ENCODE data around the gene LRCH1. TPM values are rescaled to one million over a fixed set of nuclear protein-coding genes. Genes with fewer than 3 reads are reported as not detected.

LRCH1 gene
- total and polyA plus RNA-seq, 5 donors from 2014 or later = 2.6 to 23.5 (median 3.4) TPM

- peak overlapping the region in 2 of 3 donors; percentile 52 to 57 for H3K27ac Mint-ChIP-seq
These were observed 91.8 kb downstream of the LRCH1 start for GRCh38 chr13:46644816-46645215.

GRCh38 chr13:46647512-46648065 is 94.6 kb downstream of the LRCH1 start:
- no peaks in the 10 kb centered on the region for H3K36me3 ChIP-seq (ENCODE audit: control insufficient read depth, insufficient read depth, low read length)
- no peaks in the 10 kb centered on the region for H3K27me3 ChIP-seq (ENCODE audit: control insufficient read depth, insufficient read depth, low read length)
- no peak overlapping the region for H3K4me3 ChIP-seq (ENCODE audit: low read depth, low read length)
- peaks cover 5% of the 10 kb centered on the region for H3K4me1 ChIP-seq (ENCODE audit: control insufficient read depth, insufficient read depth, low read length, poor library complexity, severe bottlenecking)
- Mint-ChIP-seq H3K27me3 (no peaks in the 10 kb centered on the region), H3K4me1 (peaks cover 23 to 64% (median 49%) of the 10 kb centered on the region in 4 donors), H3K9me3 (no peaks in the 10 kb centered on the region), H3K27ac (no peak overlapping the region), H3K4me3 (no peak overlapping the region), H3K36me3 (no peaks in the 10 kb centered on the region)
- no peak for DNase-seq
- H3K9me3 ChIP-seq (ENCODE audit: control insufficient read depth in 2 of 2, low read length in 2 of 2) = no peaks in the 10 kb centered on the region
- H3K27ac ChIP-seq (ENCODE audit: insufficient read depth, low read length, poor library complexity, severe bottlenecking) = no peak overlapping the region
- no peak for ATAC-seq (ENCODE audit: low read depth in 2 of 2)

More at GRCh38 chr13:46644816-46645215, 91.8 kb downstream of the LRCH1 start:
- H3K27me3 Mint-ChIP-seq = no peaks in the 10 kb centered on the region
- H3K4me3 Mint-ChIP-seq = no peak overlapping the region
- H3K27me3 ChIP-seq (ENCODE audit: control insufficient read depth, insufficient read depth, low read length) = no peaks in the 10 kb centered on the region
- peaks cover 23 to 56% (median 51%) of the 10 kb centered on the region in 4 donors for H3K4me1 Mint-ChIP-seq
- no peak overlapping the region for H3K27ac ChIP-seq (ENCODE audit: insufficient read depth, low read length, poor library complexity, severe bottlenecking)
- H3K9me3 ChIP-seq (ENCODE audit: control insufficient read depth in 2 of 2, low read length in 2 of 2) = no peaks in the 10 kb centered on the region
- no peaks in the 10 kb centered on the region for H3K9me3 Mint-ChIP-seq
- no peak for DNase-seq
- no peaks in the 10 kb centered on the region for H3K4me1 ChIP-seq (ENCODE audit: control insufficient read depth, insufficient read depth, low read length, poor library complexity, severe bottlenecking)
- no peaks in the 10 kb centered on the region for H3K36me3 ChIP-seq (ENCODE audit: control insufficient read depth, insufficient read depth, low read length)
- no peak overlapping the region for H3K4me3 ChIP-seq (ENCODE audit: low read depth, low read length)
- no peaks in the 10 kb centered on the region for H3K36me3 Mint-ChIP-seq
- ATAC-seq (ENCODE audit: low read depth in 2 of 2) = no peak

- Histone ChIP-seq H3K4me1 (ENCODE audit: control insufficient read depth, insufficient read depth, low read length, poor library complexity, severe bottlenecking) (peaks cover 5% of the 10 kb centered on the region), H3K27ac (ENCODE audit: insufficient read depth, low read length, poor library complexity, severe bottlenecking) (no peak overlapping the region), H3K36me3 (ENCODE audit: control insufficient read depth, insufficient read depth, low read length) (no peaks in the 10 kb centered on the region), H3K9me3 (ENCODE audit: control insufficient read depth in 2 of 2, low read length in 2 of 2) (no peaks in the 10 kb centered on the region), H3K4me3 (ENCODE audit: low read depth, low read length) (no peak overlapping the region), H3K27me3 (ENCODE audit: control insufficient read depth, insufficient read depth, low read length) (no peaks in the 10 kb centered on the region)
- Mint-ChIP-seq H3K4me1 (peaks cover 21 to 63% (median 48%) of the 10 kb centered on the region in 4 donors), H3K9me3 (no peaks in the 10 kb centered on the region), H3K27me3 (no peaks in the 10 kb centered on the region), H3K36me3 (no peaks in the 10 kb centered on the region), H3K27ac (peak overlapping the region in 1 of 3 donors; percentile 18), H3K4me3 (peak overlapping the region in 3 of 4 donors; percentile 8 to 39 (median 20))
- peak; percentile 49 to 59 for ATAC-seq (ENCODE audit: low read depth in 2 of 2)
- peak in 1 of 3 donors; percentile 61 for DNase-seq
These were observed 95.2 kb downstream of the LRCH1 start for GRCh38 chr13:46648166-46648607.

DNA sequence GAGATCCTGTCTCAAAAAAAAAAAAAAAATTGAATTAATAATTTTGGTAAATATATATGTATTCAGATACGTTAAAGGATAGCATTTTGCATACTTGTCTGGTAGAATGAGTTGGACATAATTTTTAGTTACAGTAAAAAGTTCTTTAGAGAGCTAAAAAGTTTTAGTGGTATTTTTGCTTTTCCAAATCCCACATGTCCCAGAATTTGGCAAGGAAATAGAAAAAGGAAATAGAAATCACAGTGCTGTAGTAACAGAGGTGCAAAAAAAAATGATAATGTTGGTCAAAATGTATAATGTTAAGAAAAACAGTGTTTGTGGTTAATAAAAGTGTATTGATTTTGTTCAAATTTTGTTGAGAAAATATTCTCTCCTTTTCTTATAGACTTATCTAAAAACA is 96.8 kb downstream of the LRCH1 start:
- H3K36me3 ChIP-seq (ENCODE audit: control insufficient read depth, insufficient read depth, low read length) = no peaks in the 10 kb centered on the region
- no peaks in the 10 kb centered on the region for H3K27me3 Mint-ChIP-seq
- peaks cover 16 to 53% (median 43%) of the 10 kb centered on the region in 4 donors for H3K4me1 Mint-ChIP-seq
- no peaks in the 10 kb centered on the region for H3K27me3 ChIP-seq (ENCODE audit: control insufficient read depth, insufficient read depth, low read length)
- no peak for ATAC-seq (ENCODE audit: low read depth in 2 of 2)
- H3K36me3 Mint-ChIP-seq = no peaks in the 10 kb centered on the region
- H3K4me1 ChIP-seq (ENCODE audit: control insufficient read depth, insufficient read depth, low read length, poor library complexity, severe bottlenecking) = peaks cover 5% of the 10 kb centered on the region
- no peaks in the 10 kb centered on the region for H3K9me3 ChIP-seq (ENCODE audit: control insufficient read depth in 2 of 2, low read length in 2 of 2)
- peak overlapping the region; percentile 25 for H3K27ac ChIP-seq (ENCODE audit: insufficient read depth, low read length, poor library complexity, severe bottlenecking)
- no peak for DNase-seq
- no peak overlapping the region for H3K4me3 ChIP-seq (ENCODE audit: low read depth, low read length)
- H3K4me3 Mint-ChIP-seq = no peak overlapping the region
- H3K27ac Mint-ChIP-seq = no peak overlapping the region
- H3K9me3 Mint-ChIP-seq = no peaks in the 10 kb centered on the region

GRCh38 chr13:46654951-46655350 is 102.0 kb downstream of the LRCH1 start:
- Histone ChIP-seq H3K4me1 (ENCODE audit: control insufficient read depth, insufficient read depth, low read length, poor library complexity, severe bottlenecking) (peaks cover 5% of the 10 kb centered on the region), H3K27me3 (ENCODE audit: control insufficient read depth, insufficient read depth, low read length) (no peaks in the 10 kb centered on the region), H3K4me3 (ENCODE audit: low read depth, low read length) (no peak overlapping the region), H3K27ac (ENCODE audit: insufficient read depth, low read length, poor library complexity, severe bottlenecking) (no peak overlapping the region), H3K9me3 (ENCODE audit: control insufficient read depth in 2 of 2, low read length in 2 of 2) (no peaks in the 10 kb centered on the region), H3K36me3 (ENCODE audit: control insufficient read depth, insufficient read depth, low read length) (no peaks in the 10 kb centered on the region)
- ATAC-seq (ENCODE audit: low read depth in 2 of 2) (no peak), DNase-seq (no peak)
- peaks cover 25 to 43% (median 35%) of the 10 kb centered on the region in 4 donors for H3K4me1 Mint-ChIP-seq
- peak overlapping the region in 1 of 3 donors; percentile 65 for H3K27ac Mint-ChIP-seq
- H3K9me3 Mint-ChIP-seq = no peaks in the 10 kb centered on the region
- no peaks in the 10 kb centered on the region for H3K27me3 Mint-ChIP-seq
- no peaks in the 10 kb centered on the region for H3K36me3 Mint-ChIP-seq
- peak overlapping the region in 1 of 4 donors; percentile 0 for H3K4me3 Mint-ChIP-seq

DNA sequence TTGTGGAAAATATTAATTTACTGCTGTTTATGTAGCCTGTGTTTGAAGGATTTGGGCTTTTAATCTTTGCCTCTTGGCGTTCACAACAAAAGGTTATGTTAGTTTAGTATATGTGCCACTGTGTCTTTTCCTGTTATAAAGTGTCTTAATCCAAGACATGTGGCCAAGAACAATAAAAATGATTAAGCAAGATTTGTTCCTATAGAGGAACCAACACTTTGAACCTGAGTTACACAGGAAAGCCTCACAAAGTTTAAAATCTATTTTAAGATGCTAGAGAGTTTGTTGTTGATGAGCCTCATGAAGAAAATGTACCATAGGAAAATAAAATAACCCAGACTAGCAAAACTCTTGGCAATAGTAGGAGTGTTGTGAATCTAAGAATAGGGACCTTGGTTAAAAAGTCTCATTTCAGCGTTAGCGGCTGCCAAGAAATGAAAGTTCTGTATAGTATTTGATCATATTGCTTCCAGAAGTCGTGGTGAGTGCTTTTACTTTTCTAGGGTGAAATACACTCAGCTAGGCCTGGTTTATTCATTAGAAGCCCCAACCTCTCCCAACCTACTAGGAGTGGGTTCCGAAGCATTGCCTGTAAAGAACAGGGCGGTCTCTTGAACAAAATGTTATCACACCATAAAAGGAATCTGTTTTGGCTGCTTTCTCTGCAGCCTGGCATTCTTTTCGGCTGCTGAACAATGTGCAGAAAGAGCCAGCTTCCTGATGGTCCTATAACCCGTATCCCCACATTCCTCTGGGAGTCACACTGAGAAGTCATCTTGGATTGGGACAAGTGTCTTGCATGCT is 102.6 kb downstream of the LRCH1 start:
- no peak overlapping the region for H3K4me3 ChIP-seq (ENCODE audit: low read depth, low read length)
- peak overlapping the region; percentile 9 to 65 (median 23) for H3K27ac Mint-ChIP-seq

GRCh38 chr13:46656786-46657185 is 103.8 kb downstream of the LRCH1 start:
- peak overlapping the region; percentile 26 for H3K4me3 ChIP-seq (ENCODE audit: low read depth, low read length)
- DNase-seq (peak in 1 of 3 donors; percentile 43), ATAC-seq (ENCODE audit: low read depth in 2 of 2) (no peak)
- Mint-ChIP-seq H3K4me1 (peaks cover 25 to 35% (median 27%) of the 10 kb centered on the region in 4 donors), H3K9me3 (no peaks in the 10 kb centered on the region), H3K36me3 (peaks cover 5% of the 10 kb centered on the region), H3K4me3 (no peak overlapping the region), H3K27ac (no peak overlapping the region), H3K27me3 (no peaks in the 10 kb centered on the region)
- H3K36me3 ChIP-seq (ENCODE audit: control insufficient read depth, insufficient read depth, low read length) = no peaks in the 10 kb centered on the region
- no peaks in the 10 kb centered on the region for H3K27me3 ChIP-seq (ENCODE audit: control insufficient read depth, insufficient read depth, low read length)
- no peaks in the 10 kb centered on the region for H3K9me3 ChIP-seq (ENCODE audit: control insufficient read depth in 2 of 2, low read length in 2 of 2)
- no peak overlapping the region for H3K27ac ChIP-seq (ENCODE audit: insufficient read depth, low read length, poor library complexity, severe bottlenecking)
- H3K4me1 ChIP-seq (ENCODE audit: control insufficient read depth, insufficient read depth, low read length, poor library complexity, severe bottlenecking) = no peaks in the 10 kb centered on the region

More for the DNA sequence above, 102.6 kb downstream of the LRCH1 start:
- Mint-ChIP-seq H3K4me3 (peak overlapping the region in 3 of 4 donors; percentile 2 to 43 (median 13)), H3K4me1 (peaks cover 27 to 40% (median 32%) of the 10 kb centered on the region in 4 donors), H3K36me3 (peaks cover 3% of the 10 kb centered on the region), H3K27me3 (no peaks in the 10 kb centered on the region), H3K9me3 (no peaks in the 10 kb centered on the region)
- H3K27me3 ChIP-seq (ENCODE audit: control insufficient read depth, insufficient read depth, low read length) = no peaks in the 10 kb centered on the region
- no peak overlapping the region for H3K27ac ChIP-seq (ENCODE audit: insufficient read depth, low read length, poor library complexity, severe bottlenecking)
- no peak for ATAC-seq (ENCODE audit: low read depth in 2 of 2)
- no peaks in the 10 kb centered on the region for H3K9me3 ChIP-seq (ENCODE audit: control insufficient read depth in 2 of 2, low read length in 2 of 2)
- peaks cover 5% of the 10 kb centered on the region for H3K4me1 ChIP-seq (ENCODE audit: control insufficient read depth, insufficient read depth, low read length, poor library complexity, severe bottlenecking)
- no peaks in the 10 kb centered on the region for H3K36me3 ChIP-seq (ENCODE audit: control insufficient read depth, insufficient read depth, low read length)
- no peak for DNase-seq

All from CD4-positive, CD25-positive, alpha-beta regulatory T cell (primary cell).